ENCODE data around the gene MCRIP1.

MCRIP1 gene

DNA sequence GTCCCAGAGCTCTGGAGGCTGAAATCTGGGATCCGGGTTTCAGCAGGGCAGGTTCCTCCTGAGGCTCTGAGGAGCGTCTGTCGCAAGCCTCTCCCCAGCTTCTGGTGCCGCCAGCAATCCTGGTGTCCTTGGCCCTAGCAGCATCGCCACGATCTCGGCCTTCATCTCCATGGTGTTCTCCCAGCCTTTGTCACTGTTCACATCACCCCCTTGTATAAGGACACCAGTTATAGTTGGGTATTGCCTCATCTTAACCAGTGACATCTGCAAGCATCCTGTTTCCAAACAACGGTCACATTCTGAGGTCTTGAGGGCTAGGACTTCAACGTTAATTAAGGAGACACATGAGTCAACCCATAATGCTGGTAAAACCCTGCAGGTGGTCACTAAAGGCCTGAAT lies 4.5 kb upstream of the MCRIP1 start:
- no peaks in the 10 kb centered on the region for H3K27me3 Mint-ChIP-seq
- no peaks in the 10 kb centered on the region for H3K9me3 Mint-ChIP-seq
- no peaks in the 10 kb centered on the region for H3K36me3 Mint-ChIP-seq (ENCODE audit: low read depth)
- no peak overlapping the region for H3K27ac Mint-ChIP-seq
- H3K4me3 Mint-ChIP-seq = no peak overlapping the region
- H3K4me1 Mint-ChIP-seq (ENCODE audit: low read depth) = peaks cover 5% of the 10 kb centered on the region

DNA sequence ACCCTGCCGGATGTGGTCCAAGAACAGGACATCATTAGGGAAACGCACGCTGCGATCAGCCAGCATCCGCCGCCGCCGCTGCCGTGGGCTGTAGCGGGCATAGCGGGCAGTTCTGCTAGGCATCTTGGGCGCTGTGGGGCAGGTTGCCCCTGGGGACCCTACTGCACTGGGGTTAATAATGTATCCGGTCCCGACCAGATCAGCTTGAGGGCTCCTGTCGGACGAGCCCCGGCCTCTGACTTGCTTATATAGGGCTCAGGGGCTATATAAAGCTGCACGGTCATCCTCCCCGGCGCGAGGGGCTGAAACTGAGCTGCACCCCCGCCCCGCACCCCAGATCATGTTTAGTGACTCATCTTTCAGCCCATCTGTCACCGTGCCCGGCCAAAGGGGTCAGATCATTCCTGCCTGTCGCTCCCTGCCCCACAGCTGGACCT lies 1.8 kb upstream of the MCRIP1 start, which contains the start of gene PPP1R27:
PPP1R27 (minus strand) TSS at position 220 of the 437 bp plus-strand sequence; CDS start at position 123, 97 bp downstream.
- Mint-ChIP-seq H3K4me1 (ENCODE audit: low read depth) (peaks cover 27% of the 10 kb centered on the region), H3K4me3 (peak within 1 kb of the TSS; percentile 88)

DNA sequence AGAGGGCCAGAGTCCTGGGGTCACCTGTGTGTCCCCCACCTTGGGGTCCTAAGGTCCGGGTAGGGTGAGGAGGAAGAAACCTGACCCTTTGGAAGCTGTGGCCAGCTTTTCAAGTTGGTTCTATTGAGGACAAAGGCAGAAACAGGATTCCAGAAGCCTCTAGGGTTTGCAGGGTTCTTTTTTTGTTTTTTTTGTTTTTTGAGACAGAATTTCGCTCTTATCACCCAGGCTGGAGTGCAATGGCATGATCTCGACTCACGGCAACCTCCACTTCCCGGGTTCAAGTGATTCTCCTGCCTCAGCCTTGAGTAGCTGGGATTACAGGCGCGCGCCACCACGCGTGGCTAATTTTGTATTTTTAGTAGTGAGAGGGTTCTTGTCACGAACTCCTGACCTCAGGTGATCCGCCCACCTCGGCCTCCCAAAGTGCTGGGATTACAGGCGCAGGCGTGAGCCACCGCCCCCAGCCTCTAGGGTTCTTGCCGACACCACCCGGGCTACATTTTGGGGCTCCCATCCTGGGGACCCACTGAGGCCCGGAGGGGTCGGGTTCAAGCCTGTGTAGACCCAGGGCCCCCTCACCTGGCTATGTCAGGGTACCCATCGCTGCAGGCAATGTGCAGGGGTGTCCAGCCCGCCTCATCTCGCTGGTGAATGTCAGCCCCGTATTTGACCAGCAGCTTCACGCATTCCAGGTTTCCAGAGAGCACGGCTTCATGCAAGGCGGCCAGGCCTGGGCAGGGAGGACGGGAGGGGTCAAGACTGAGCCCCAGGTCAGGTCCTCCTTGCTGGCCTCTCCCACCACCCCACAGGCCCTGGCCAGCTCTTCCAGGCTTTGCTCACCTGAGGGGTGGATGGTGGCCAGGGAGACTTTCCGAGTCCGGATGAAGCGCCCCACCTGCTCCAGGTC lies 1.1 kb upstream of the MCRIP1 start:
- Mint-ChIP-seq H3K4me3 (peak overlapping the region; percentile 88), H3K27ac (peak overlapping the region; percentile 89), H3K27me3 (no peaks in the 10 kb centered on the region), H3K9me3 (no peaks in the 10 kb centered on the region), H3K4me1 (ENCODE audit: low read depth) (peaks cover 27% of the 10 kb centered on the region), H3K36me3 (ENCODE audit: low read depth) (no peaks in the 10 kb centered on the region)

More for the DNA sequence above, 1.8 kb upstream of the MCRIP1 start, which contains the start of gene PPP1R27:
- H3K27ac Mint-ChIP-seq = peak within 1 kb of the TSS; percentile 89
- no peaks in the 10 kb centered on the region for H3K36me3 Mint-ChIP-seq (ENCODE audit: low read depth)
- H3K27me3 Mint-ChIP-seq = no peaks in the 10 kb centered on the region
- no peaks in the 10 kb centered on the region for H3K9me3 Mint-ChIP-seq

DNA sequence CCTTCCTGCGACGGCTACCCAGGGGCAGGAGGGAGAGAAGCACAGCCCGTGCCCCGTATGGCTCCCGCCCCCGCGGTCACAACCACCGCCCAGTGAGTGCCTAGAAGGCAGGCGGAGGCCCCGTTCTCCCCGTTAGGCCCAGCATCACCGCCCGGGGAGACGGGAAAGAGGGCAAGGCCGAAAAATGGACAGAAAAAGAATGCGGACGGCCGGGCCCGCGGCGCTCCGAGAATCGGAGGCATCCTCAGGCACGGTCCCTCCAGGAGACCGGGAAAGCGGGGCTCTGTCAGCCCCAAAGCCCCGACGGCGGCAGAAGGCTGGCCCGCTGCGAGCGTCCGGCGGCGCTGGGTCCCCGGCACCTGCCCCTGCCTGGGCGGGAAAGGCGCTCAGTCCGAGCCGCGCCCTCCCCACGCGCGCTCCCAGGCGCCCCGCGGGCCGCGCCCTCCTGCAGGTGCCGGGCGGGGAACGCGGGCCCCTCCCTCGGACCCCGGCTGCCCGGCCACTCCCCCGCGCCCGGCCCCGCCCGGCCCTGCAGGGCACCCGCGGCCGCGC lies 407 bp downstream of the MCRIP1 start:
- Mint-ChIP-seq H3K36me3 (ENCODE audit: low read depth) (no peaks in the 10 kb centered on the region), H3K4me1 (ENCODE audit: low read depth) (peaks cover 27% of the 10 kb centered on the region), H3K9me3 (no peaks in the 10 kb centered on the region), H3K4me3 (peak overlapping the region; percentile 91), H3K27me3 (no peaks in the 10 kb centered on the region), H3K27ac (peak overlapping the region; percentile 93)

DNA sequence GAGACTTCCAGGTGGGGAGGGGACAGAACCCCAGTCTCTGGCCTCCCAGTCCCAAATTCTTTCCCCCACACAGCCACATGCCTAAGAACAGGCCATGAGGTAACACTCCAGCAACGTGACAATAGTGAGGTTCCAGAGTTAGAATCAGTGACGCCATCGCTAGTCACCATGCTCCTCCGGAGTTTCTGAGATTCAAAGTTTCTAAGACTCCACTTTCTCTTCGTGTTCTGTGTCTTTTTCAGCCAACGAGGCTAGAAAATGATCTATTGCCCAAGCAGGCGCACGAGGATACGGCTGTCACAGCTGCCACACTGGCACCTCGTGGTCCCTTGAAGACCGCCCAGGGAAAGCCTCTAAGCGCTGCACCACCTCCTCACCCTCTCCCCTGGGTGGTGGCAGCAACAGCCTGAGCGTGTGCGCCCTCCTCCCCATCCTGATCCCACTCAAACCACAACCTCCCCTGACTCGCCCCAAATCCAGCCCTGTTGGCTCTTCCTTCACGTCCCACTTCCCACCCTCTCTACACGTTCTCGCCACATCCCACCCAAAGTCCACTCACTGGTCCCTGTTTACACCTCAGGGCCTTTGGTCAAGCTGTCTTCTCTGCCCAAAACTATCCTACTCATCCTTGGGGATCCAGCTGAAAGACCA lies 1.0 kb downstream of the MCRIP1 start:
- peak overlapping the region; percentile 91 for H3K4me3 Mint-ChIP-seq
- no peaks in the 10 kb centered on the region for H3K36me3 Mint-ChIP-seq (ENCODE audit: low read depth)
- no peaks in the 10 kb centered on the region for H3K9me3 Mint-ChIP-seq
- no peaks in the 10 kb centered on the region for H3K27me3 Mint-ChIP-seq
- H3K4me1 Mint-ChIP-seq (ENCODE audit: low read depth) = peaks cover 27% of the 10 kb centered on the region
- peak overlapping the region; percentile 93 for H3K27ac Mint-ChIP-seq

DNA sequence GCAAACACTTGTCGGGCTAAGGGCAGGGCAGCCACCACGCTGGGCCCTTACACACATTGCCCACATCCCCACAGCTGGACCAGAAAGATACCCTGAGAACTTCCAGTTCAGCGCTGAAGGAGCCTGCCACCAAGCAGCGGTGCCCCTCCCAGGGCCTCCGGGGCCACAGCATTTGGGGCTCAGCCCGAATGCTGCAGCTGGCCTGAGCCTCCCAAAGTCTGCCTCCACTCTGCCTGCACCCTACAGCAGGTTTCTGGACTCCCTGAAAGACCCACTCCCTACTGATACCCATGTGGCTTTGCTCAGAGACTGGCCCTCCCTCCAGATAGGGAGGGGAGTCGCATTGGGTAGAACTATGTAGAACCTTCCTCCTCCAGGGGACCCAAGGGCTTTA lies 1.5 kb downstream of the MCRIP1 start:
- H3K27ac Mint-ChIP-seq = peak overlapping the region; percentile 93
- H3K9me3 Mint-ChIP-seq = no peaks in the 10 kb centered on the region
- H3K36me3 Mint-ChIP-seq (ENCODE audit: low read depth) = no peaks in the 10 kb centered on the region
- H3K4me3 Mint-ChIP-seq = peak overlapping the region; percentile 91
- peaks cover 27% of the 10 kb centered on the region for H3K4me1 Mint-ChIP-seq (ENCODE audit: low read depth)
- no peaks in the 10 kb centered on the region for H3K27me3 Mint-ChIP-seq

DNA sequence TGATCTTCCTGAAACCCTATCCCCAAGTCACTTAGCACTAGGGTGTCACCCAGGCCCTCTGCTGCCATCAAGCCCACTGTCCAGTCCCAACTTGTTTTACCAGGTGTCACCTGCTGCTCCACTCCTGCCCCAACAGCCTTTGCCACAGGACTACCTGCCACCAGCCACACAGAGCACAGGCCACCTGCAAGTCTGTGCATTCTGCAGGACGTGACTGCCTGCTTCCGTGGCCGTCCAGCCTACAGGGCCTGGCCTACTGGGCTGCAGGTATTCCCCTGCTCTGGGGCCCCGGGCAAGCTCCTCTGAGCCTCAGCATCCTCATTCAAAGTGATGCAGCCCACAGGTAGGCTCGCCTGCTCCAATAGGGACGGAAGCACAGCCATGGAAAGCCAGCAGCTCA lies 3.2 kb downstream of the MCRIP1 start:
- no peak overlapping the region for H3K27ac Mint-ChIP-seq
- no peaks in the 10 kb centered on the region for H3K9me3 Mint-ChIP-seq
- H3K36me3 Mint-ChIP-seq (ENCODE audit: low read depth) = no peaks in the 10 kb centered on the region
- H3K4me1 Mint-ChIP-seq (ENCODE audit: low read depth) = peaks cover 27% of the 10 kb centered on the region
- no peak overlapping the region for H3K4me3 Mint-ChIP-seq
- no peaks in the 10 kb centered on the region for H3K27me3 Mint-ChIP-seq

DNA sequence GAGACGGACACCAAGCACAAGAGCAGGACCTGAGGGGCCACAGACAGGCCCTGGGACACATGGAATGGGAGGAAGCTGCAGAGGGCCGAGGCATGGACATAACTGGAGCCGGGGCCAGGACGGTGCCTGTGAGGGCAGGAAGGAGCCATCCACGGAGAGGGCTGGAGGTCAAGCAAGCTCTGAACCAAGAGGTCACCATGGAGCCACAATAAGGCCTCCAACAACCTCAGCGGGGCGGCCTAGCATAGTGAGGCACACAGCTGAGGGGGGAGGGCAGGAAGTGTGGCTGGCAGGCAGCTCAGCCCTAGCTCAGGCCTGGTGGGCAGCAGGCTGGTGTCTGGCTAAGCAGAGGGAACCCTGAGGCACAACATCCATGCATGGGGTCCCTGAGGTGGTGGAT lies 4.4 kb downstream of the MCRIP1 start:
- Mint-ChIP-seq H3K27me3 (no peaks in the 10 kb centered on the region), H3K9me3 (no peaks in the 10 kb centered on the region), H3K27ac (no peak overlapping the region), H3K36me3 (ENCODE audit: low read depth) (no peaks in the 10 kb centered on the region), H3K4me3 (no peak overlapping the region), H3K4me1 (ENCODE audit: low read depth) (peaks cover 24% of the 10 kb centered on the region)

DNA sequence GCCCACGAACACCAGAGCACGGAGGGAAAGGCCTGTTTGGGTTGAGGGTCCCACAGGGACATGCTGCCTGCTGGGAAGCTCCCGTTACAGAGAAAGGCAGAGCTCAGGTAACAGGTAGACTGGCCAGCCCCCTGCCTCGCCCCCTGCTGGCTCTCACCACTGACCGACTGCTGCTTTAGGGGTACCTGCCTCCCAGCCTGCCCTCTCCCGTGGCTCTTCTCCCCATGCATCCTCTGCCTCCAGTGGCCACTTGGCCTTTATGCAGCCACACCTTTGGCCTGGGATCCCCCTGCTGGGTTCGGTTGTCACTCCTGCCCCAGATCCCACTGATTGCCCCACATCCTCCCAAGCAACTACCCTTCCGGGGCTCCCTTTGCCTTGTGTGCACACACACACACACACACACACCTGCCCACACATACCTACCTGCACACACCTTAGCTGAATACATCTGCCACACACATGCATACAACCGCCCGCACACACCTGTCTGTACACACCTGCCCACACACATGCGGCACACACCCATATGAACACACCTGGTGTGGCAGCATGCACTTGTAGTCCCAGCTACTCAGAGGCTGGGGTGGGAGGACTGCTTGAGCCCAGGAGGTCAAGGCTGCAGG lies 7.1 kb downstream of the MCRIP1 start:
- Mint-ChIP-seq H3K27me3 (no peaks in the 10 kb centered on the region), H3K36me3 (ENCODE audit: low read depth) (no peaks in the 10 kb centered on the region), H3K9me3 (no peaks in the 10 kb centered on the region), H3K27ac (no peak overlapping the region), H3K4me1 (ENCODE audit: low read depth) (peaks cover 5% of the 10 kb centered on the region), H3K4me3 (no peak overlapping the region)

DNA sequence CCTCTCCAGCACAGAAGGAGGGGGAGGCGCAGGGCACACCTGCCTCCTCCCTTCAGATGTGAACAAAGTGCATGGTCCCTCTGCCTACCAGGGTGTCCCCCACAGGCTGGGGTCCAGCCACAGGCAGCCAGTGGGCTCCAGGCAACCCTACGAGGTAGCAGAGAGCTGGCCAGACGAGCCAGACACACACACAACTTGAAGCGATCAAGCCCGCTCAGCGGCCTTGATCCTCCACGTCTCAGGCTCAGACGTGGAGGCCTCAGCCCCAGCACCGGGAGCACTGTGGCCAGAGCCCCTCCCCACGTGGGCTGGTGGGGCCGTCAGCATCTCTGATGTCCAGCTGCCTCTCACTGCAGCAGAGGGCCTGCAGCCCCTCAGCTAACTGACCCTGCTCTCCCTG lies 8.5 kb downstream of the MCRIP1 start:
- no peaks in the 10 kb centered on the region for H3K27me3 Mint-ChIP-seq
- H3K27ac Mint-ChIP-seq = no peak overlapping the region
- no peak overlapping the region for H3K4me3 Mint-ChIP-seq
- H3K36me3 Mint-ChIP-seq (ENCODE audit: low read depth) = no peaks in the 10 kb centered on the region
- H3K9me3 Mint-ChIP-seq = no peaks in the 10 kb centered on the region
- no peaks in the 10 kb centered on the region for H3K4me1 Mint-ChIP-seq (ENCODE audit: low read depth)

DNA sequence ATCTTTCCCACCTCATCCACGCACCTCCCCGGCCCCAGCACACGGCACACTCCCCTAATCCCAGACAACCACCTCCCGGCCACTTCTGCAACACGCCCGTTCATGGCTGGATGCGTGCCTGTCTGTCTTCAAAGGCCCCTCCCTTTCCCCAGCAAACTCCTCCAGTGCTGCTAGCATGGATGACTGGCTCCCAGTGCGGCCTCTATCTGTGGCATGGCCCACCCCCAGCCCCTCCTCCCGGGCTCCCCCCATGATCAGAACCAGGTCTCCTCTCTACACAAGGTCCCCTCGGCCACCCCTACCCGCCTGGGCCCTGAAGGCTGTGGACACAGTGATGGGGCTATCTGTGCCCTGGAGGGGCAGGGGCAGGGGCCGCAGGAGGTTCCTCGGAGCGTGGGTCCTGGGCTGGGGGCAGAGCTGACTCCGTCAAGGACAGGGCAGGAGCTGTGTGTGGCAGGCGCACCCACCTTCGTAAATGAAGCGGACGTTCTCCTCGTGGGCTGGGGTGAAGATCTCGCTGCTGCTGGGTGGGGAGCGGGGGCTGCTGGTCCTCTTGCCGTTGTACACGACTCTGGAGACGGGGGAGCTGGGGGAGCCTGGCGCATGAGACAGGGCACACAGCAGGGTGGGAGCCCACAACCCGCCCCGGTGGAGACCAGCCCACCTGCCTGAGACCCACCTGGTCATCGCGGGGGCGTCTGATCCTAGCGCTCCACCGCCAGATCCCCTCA lies 9.1 kb downstream of the MCRIP1 start:
- Mint-ChIP-seq H3K27ac (no peak overlapping the region), H3K4me1 (ENCODE audit: low read depth) (no peaks in the 10 kb centered on the region), H3K27me3 (no peaks in the 10 kb centered on the region), H3K9me3 (no peaks in the 10 kb centered on the region), H3K4me3 (no peak overlapping the region), H3K36me3 (ENCODE audit: low read depth) (no peaks in the 10 kb centered on the region)

DNA sequence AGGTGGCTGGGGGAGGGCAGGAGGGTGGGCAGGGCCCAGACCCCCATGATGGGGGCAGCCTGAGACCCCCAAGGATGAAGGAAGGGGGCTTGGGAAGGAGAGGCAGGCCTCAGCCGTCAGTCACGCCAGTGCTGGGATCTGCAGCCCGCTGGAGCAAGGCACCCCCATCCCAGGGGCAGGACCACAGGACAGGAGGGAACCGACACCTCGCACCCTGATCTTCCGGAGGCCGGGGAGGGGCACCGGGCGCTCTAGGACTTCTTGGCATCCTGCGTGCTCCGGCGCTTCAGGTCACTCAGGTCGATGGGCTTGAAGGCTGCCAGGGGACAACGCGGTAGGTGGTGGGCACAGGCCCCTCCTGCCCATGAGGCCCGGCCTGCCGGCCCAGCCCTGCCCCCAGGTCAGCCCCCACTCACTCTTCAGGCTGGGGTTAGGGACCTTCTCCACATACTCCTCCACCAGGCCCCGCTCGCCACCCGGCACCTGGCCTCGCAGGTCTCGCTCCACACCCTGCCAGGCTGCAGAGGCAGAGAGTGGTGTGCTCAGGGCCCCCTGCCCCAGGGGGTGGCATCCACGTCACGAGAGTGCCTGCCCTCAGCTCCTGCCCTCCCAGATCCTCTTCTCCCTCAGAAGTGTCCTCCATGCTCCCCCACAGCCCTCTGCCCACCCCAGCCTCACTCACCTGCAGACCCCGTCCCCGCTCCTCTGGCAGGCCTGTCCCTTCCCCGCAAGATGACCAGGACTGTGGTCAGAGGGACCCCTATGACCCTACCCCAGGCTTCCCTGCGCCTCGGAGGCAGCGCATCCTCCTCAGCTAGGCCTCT lies 9.9 kb downstream of the MCRIP1 start:
- H3K36me3 Mint-ChIP-seq (ENCODE audit: low read depth) = no peaks in the 10 kb centered on the region
- H3K9me3 Mint-ChIP-seq = no peaks in the 10 kb centered on the region
- H3K4me3 Mint-ChIP-seq = no peak overlapping the region
- no peak overlapping the region for H3K27ac Mint-ChIP-seq
- no peaks in the 10 kb centered on the region for H3K27me3 Mint-ChIP-seq
- H3K4me1 Mint-ChIP-seq (ENCODE audit: low read depth) = no peaks in the 10 kb centered on the region

DNA sequence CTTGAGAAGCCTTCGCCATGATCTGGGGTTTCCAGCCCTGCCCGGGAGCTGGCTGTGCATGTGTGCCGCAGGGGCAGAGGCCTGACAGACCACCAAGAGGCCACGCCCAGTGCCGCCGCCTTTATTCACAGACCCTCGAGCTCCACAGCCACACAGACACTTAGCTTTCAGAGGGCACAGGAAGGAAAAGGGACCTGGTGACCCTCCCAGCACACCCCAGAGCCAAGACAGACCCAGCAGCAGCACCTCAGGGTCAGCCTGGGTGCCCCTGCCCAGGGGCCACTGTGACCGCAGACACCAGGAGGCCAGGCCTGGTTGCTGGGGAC lies 10.8 kb downstream of the MCRIP1 start:
- Mint-ChIP-seq H3K27me3 (peaks cover 4% of the 10 kb centered on the region), H3K4me3 (no peak overlapping the region), H3K36me3 (ENCODE audit: low read depth) (no peaks in the 10 kb centered on the region), H3K9me3 (no peaks in the 10 kb centered on the region), H3K4me1 (ENCODE audit: low read depth) (no peaks in the 10 kb centered on the region), H3K27ac (no peak overlapping the region)

Data from stimulated activated naive CD8-positive, alpha-beta T cell treated with anti-CD3 and anti-CD28 coated beads, Interleukin-15, Interleukin-2, amounts not matched to agents 100 ng/mL and 50 ng/mL, for 24 hours (primary cell).